HG03439 (cell line): ENCODE measurements around the gene KRT31.
"Not testable (repeated sequence)": the region's sequence is repeated elsewhere in the genome, so short reads cannot be mapped to it uniquely, and the experiment has no call there.

Source experiments
- ATAC-seq: cut with Tn5 transposase; IDR thresholded peaks from one replicate; pipeline ENCODE4 v1.9.1; 2021; ENCODE audit warnings: mild to moderate bottlenecking, moderate library complexity; ENCODE audit not compliant: unreplicated experiment

Gene KRT31

DNA sequence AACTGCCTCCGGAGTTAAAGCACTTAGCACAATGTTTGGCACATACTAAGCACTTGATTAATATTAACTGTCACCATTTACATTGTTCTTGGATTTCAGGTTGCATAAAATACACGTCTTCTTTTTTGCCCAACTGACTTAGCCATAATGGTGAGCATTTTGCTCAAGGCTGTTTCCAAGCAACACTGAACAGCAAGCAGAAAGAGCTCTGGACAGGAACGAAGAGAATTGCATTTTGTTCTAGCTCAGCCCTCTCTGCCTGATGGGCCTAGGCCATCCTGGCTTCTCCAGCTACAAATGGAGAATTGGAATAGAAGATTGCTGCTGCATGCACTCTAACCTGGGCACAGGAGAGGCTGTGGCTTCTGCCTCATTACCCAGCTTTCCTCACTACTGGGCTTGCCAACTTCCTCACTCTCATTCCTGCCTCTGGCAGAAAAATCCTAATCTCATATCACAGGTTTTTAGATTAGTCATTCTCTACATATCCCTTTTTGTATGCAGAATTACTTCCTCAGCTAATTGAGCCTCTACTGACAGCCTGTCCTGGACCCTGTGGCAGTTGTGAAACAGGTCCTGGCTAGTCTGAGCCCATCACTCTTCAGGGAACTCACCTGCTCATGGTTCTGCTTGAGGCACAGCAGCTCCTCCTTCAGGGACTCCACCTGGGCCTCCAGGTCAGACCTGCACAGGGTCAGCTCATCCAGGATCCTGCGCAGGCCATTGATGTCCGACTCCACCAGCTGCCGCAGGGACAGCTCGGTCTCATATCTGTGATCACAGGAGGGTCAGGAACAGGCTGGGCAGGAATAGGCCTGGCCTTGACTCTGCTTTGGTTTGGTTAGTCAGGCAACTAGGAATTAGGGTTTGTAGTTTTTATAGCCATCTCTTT lies 49.3 kb downstream of the KRT31 start:
- ATAC-seq = no peak

GRCh38 chr17:41346421-41346820 lies 51.0 kb downstream of the KRT31 start:
- not testable (repeated sequence) for ATAC-seq

- ATAC-seq = no peak
These were observed 51.4 kb downstream of the KRT31 start for GRCh38 chr17:41345992-41346391.
